A549 (cell line): ENCODE data around the gene TMEM272.

Experiments used
- CHD4 ChIP-seq: fragments of 200-600 bp; sonication (generic); IDR thresholded peaks from 2 replicates; pipeline ENCODE4 v1.6.1; 2016; ENCODE audit warnings: antibody characterized with exemption, mild to moderate bottlenecking, borderline replicate concordance
- HOXA7 ChIP-seq: fragments of 250-450 bp; sonication (Bioruptor Pico); IDR thresholded peaks from 2 replicates; pipeline ENCODE4 v1.5.0; 2020; ENCODE audit warnings: mild to moderate bottlenecking, moderate library complexity
- POLR2A ChIP-seq: IDR thresholded peaks from 2 replicates; pipeline ENCODE4 v1.6.1; 2012; ENCODE audit warnings: mild to moderate bottlenecking, low read length
- REST ChIP-seq: fragments of 200-600 bp; sonication (generic); IDR thresholded peaks from 2 replicates; pipeline ENCODE4 v1.6.1; 2016; ENCODE audit warnings: antibody characterized with exemption, mild to moderate bottlenecking, moderate library complexity
- RNF2 ChIP-seq: fragments of 200-600 bp; sonication (generic); IDR thresholded peaks from 2 replicates; pipeline ENCODE4 v1.6.1; 2016; ENCODE audit warnings: low read depth, mild to moderate bottlenecking, antibody characterized with exemption, moderate library complexity, borderline replicate concordance
- TF ChIP-seq, protein P1 (sequence below): fragments of >200 bp; sonication (Bioruptor Twin); formaldehyde crosslinking; IDR thresholded peaks from 3 replicates; pipeline ENCODE4 v1.5.1; 2016
- TF ChIP-seq, protein P2 (sequence below): fragments of 450-650 bp; IDR thresholded peaks from 2 replicates; pipeline ENCODE4 v1.6.1; 2014; ENCODE audit warnings: antibody characterized with exemption
- TF ChIP-seq, protein P3 (sequence below): fragments of 250-450 bp; sonication (Bioruptor Pico); IDR thresholded peaks from 2 replicates; pipeline ENCODE4 v1.5.0; 2021; ENCODE audit warnings: mild to moderate bottlenecking, moderate library complexity, borderline replicate concordance

DNA sequence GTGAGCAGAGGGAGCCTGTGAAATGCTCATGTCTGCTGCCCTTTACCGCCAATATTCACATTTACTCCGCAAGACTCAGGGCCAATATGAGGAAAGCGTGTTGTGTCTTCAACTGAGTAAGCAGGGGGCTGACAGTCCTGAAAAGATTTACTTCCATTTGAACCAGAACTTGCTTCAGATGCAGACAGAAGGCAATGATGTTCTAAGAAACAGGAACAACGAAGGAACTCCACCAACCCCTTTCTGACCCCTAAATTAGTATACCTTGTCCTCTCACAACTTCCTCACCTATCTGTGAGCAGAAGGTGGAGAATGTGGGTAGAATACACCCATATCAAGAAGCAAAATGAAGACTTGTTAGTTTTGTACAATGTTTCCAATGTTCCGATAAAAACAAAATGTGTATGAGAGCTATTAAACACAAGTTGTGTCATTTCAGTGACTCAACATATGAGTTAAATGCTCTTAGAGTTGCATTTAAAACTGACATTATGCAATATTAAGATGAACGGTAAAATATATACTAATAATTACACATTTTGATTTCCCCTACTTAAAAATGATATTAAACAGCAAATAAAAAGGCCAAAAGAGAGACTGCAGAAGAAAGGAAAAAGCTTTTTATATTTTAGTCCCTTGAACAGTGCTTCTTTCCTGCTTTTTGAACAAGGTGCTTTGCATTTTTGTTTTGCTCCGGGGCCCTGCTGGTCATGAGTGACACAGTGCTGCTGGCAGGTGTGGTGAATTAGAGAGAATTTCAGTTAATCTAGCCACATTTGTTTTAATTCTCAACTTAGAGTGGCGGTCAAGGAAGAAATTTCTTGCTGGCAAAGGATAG lies 16.0 kb downstream of the TMEM272 start:
- TF ChIP-seq RNF2 (no peak), POLR2A (no peak), HOXA7 (CRISPR knock-in tag) (no peak), CHD4 (no peak), REST (no peak)
- TF ChIP-seq, protein P1, sequence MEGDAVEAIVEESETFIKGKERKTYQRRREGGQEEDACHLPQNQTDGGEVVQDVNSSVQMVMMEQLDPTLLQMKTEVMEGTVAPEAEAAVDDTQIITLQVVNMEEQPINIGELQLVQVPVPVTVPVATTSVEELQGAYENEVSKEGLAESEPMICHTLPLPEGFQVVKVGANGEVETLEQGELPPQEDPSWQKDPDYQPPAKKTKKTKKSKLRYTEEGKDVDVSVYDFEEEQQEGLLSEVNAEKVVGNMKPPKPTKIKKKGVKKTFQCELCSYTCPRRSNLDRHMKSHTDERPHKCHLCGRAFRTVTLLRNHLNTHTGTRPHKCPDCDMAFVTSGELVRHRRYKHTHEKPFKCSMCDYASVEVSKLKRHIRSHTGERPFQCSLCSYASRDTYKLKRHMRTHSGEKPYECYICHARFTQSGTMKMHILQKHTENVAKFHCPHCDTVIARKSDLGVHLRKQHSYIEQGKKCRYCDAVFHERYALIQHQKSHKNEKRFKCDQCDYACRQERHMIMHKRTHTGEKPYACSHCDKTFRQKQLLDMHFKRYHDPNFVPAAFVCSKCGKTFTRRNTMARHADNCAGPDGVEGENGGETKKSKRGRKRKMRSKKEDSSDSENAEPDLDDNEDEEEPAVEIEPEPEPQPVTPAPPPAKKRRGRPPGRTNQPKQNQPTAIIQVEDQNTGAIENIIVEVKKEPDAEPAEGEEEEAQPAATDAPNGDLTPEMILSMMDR, result no peak
- TF ChIP-seq, protein P2, sequence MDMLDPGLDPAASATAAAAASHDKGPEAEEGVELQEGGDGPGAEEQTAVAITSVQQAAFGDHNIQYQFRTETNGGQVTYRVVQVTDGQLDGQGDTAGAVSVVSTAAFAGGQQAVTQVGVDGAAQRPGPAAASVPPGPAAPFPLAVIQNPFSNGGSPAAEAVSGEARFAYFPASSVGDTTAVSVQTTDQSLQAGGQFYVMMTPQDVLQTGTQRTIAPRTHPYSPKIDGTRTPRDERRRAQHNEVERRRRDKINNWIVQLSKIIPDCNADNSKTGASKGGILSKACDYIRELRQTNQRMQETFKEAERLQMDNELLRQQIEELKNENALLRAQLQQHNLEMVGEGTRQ, result no peak
- TF ChIP-seq, protein P3, sequence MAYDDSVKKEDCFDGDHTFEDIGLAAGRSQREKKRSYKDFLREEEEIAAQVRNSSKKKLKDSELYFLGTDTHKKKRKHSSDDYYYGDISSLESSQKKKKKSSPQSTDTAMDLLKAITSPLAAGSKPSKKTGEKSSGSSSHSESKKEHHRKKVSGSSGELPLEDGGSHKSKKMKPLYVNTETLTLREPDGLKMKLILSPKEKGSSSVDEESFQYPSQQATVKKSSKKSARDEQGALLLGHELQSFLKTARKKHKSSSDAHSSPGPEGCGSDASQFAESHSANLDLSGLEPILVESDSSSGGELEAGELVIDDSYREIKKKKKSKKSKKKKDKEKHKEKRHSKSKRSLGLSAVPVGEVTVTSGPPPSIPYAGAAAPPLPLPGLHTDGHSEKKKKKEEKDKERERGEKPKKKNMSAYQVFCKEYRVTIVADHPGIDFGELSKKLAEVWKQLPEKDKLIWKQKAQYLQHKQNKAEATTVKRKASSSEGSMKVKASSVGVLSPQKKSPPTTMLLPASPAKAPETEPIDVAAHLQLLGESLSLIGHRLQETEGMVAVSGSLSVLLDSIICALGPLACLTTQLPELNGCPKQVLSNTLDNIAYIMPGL (CRISPR knock-in tag), result no peak
